Psoas muscle (tissue), 8 donors: ENCODE results near the gene GLRA2. TPM values are rescaled to one million over a fixed set of nuclear protein-coding genes. Genes with fewer than 3 reads are reported as not detected.

Source experiments
- ATAC-seq, 4 donors: fragments of 200-7000 bp; cut with Tn5 transposase; one replicate each; pipeline ENCODE4 v1.9.1; 2020; ENCODE audit warnings: moderate library complexity in 3 of 4, mild to moderate bottlenecking in 2 of 4
- DNase-seq, 2 donors: peaks; one replicate each; pipeline ENCODE4 v3.0.0-alpha.2; 2020
- H3K27ac ChIP-seq: fragments of 200-600 bp; one replicate; pipeline ENCODE4 v1.8.0; 2022
- H3K27me3 ChIP-seq, 3 donors: fragments of 200-600 bp in 1 of 3; one replicate each; pipeline versions ENCODE4 v1.6.1 to v1.8.0; 2013 to 2022; ENCODE audit warnings: low read length in 2 of 3, mild to moderate bottlenecking in 2 of 3, moderate library complexity in 1 of 3; ENCODE audit not compliant: insufficient read depth in 3 of 3
- H3K36me3 ChIP-seq, 2 donors: fragments of 200-600 bp in 1 of 2; one replicate each; pipeline versions ENCODE4 v1.6.1 to v1.8.0; 2013 to 2022; ENCODE audit warnings: low read depth in 1 of 2, mild to moderate bottlenecking in 1 of 2, moderate library complexity in 1 of 2; ENCODE audit not compliant: insufficient read depth in 1 of 2
- H3K4me1 ChIP-seq: fragments of 200-600 bp; one replicate; pipeline ENCODE4 v1.8.0; 2022
- H3K4me3 ChIP-seq: fragments of 200-600 bp; one replicate; pipeline ENCODE4 v1.8.0; 2022; ENCODE audit warnings: mild to moderate bottlenecking
- H3K9me3 ChIP-seq: fragments of 200-600 bp; one replicate; pipeline ENCODE4 v1.8.0; 2022
- WGBS, 3 donors: extraction: QIAGEN DNeasy Blood & Tissue Kit; methylation state at CpG; one replicate each; pipeline versions ENCODE4 v1.1.6 to v1.1.7; 2013; 5-methylcytosine and 5-hydroxymethylcytosine counted together
- intact Hi-C, 2 donors: fragments of 100-400 bp; cut with DNase I; formaldehyde crosslinking; loops; one replicate each; pipeline versions ENCODE4 v1.11.0 to v1.14.2; 2022
- polyA plus RNA-seq, 3 donors: library from polyadenylated mRNA; stranded (reverse); fragments of 200-250 nt; gene quantifications; one replicate each; pipeline ENCODE4 v1.2.3, GENCODE V29; 2013
- total RNA-seq, 4 donors: library from RNA; stranded (reverse); fragmentation: NEBNext Ultra II Directional in 2 of 4; extraction: Animal tissue kit (Norgen Biotek cat#: 25700) in 2 of 4; gene quantifications; one replicate each; pipeline versions ENCODE4 v1.2.1 to v1.2.4, GENCODE V29; 2021 to 2023
- TF ChIP-seq, protein P1 (sequence below): fragments of 200-600 bp; IDR thresholded peaks from one replicate; pipeline ENCODE4 v1.8.0; 2022; ENCODE audit warnings: antibody characterized with exemption
- donor health status: healthy with polysubstance abuse.
- donor health status: DM: no; HTN: no; CAD: no; lungs with moderate emphysema.
- donor health status: Bipolar disorder and iron deficiency.
- donor health status: healthy.
- donor health status: DM: yes; HTN: yes; CAD: no.
- donor health status: DM: no; HTN: no; CAD: no.
- donor health status: DM: no; HTN: no; CAD: no.
- donor health status: DM: yes; HTN: yes; CAD: no.

Gene GLRA2
- total and polyA plus RNA-seq, 7 donors = not detected

- Histone ChIP-seq H3K27me3 (peaks cover 0 to 2% (median 0%) of the 10 kb centered on the region in 3 donors), H3K9me3 (peaks cover 4% of the 10 kb centered on the region), H3K4me1 (no peaks in the 10 kb centered on the region), H3K27ac (no peak overlapping the region), H3K36me3 (no peaks in the 10 kb centered on the region), H3K4me3 (no peak overlapping the region)
- TF ChIP-seq, protein P1, sequence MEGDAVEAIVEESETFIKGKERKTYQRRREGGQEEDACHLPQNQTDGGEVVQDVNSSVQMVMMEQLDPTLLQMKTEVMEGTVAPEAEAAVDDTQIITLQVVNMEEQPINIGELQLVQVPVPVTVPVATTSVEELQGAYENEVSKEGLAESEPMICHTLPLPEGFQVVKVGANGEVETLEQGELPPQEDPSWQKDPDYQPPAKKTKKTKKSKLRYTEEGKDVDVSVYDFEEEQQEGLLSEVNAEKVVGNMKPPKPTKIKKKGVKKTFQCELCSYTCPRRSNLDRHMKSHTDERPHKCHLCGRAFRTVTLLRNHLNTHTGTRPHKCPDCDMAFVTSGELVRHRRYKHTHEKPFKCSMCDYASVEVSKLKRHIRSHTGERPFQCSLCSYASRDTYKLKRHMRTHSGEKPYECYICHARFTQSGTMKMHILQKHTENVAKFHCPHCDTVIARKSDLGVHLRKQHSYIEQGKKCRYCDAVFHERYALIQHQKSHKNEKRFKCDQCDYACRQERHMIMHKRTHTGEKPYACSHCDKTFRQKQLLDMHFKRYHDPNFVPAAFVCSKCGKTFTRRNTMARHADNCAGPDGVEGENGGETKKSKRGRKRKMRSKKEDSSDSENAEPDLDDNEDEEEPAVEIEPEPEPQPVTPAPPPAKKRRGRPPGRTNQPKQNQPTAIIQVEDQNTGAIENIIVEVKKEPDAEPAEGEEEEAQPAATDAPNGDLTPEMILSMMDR = no peak
- ATAC-seq (no peak), DNase-seq (no peak)
- 12 to 33% (median 25%) methylated on average over 3 of the region's 3 CpGs for WGBS, 3 donors
- intact Hi-C loops = no loop called here
These were observed 21.2 kb upstream of the GLRA2 start for GRCh38 chrX:14508025-14508690.

- intact Hi-C loops = no loop called here
- WGBS, 3 donors = 69 to 89% (median 80%) methylated on average over 4 of the region's 4 CpGs
These were observed 19.8 kb upstream of the GLRA2 start for GRCh38 chrX:14509325-14510057.

DNA sequence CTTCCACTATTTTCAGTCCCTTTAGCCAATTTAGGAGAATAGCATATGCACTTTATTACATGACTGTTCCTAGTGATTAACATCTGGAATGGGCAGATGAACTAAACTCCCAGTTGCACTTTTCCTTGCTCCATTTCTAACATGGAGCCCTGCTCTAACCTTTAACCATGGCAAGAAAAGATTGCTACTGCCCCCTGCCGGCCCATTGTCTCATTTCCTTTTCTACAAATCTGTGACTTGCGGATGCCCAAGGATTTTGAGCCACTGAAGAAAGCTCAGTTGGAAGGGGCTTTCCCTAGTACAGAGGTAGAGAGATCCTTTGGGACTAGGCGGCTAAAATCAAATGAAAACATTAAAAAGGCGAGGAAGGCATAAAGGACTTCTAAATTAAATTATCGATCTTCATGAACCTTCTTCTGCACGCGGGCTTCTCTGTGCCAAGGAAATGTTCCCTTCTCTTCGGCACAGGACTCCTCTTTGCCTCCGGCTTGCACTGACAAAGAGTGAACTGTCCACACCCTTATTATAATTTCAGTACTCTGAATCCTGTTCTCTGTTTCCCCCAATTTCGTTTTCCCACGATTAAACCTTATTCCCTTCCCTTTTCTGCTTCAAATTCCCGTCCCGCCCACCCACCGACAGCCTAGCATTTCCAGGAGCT lies 577 bp upstream of the GLRA2 start:
- 10 to 21% (median 20%) methylated on average over 12 to 14 of the region's 14 CpGs for WGBS, 3 donors
- no peaks in the 10 kb centered on the region for H3K36me3 ChIP-seq
- intact Hi-C loops = no loop called here
- TF ChIP-seq, protein P1 = peak; percentile 24
- peak; percentile 11 to 41 for DNase-seq
- no peak overlapping the region for H3K4me3 ChIP-seq
- no peak overlapping the region for H3K27ac ChIP-seq
- H3K9me3 ChIP-seq = no peaks in the 10 kb centered on the region
- H3K27me3 ChIP-seq = peaks cover 0 to 6% (median 0%) of the 10 kb centered on the region in 3 donors
- ATAC-seq = no peak
- H3K4me1 ChIP-seq = no peaks in the 10 kb centered on the region

More at GRCh38 chrX:14509325-14510057, 19.8 kb upstream of the GLRA2 start:
- TF ChIP-seq, protein P1 = no peak
- no peak for ATAC-seq
- no peak for DNase-seq
- H3K9me3 ChIP-seq = peaks cover 4% of the 10 kb centered on the region
- no peaks in the 10 kb centered on the region for H3K4me1 ChIP-seq
- no peak overlapping the region for H3K4me3 ChIP-seq
- H3K36me3 ChIP-seq = no peaks in the 10 kb centered on the region
- no peak overlapping the region for H3K27ac ChIP-seq
- peaks cover 0 to 2% (median 0%) of the 10 kb centered on the region in 3 donors for H3K27me3 ChIP-seq

GRCh38 chrX:14533867-14534266 lies 4.5 kb downstream of the GLRA2 start:
- Histone ChIP-seq H3K27me3 (no peaks in the 10 kb centered on the region), H3K27ac (no peak overlapping the region), H3K4me1 (no peaks in the 10 kb centered on the region), H3K9me3 (no peaks in the 10 kb centered on the region), H3K4me3 (no peak overlapping the region), H3K36me3 (no peaks in the 10 kb centered on the region)
- TF ChIP-seq, protein P1 = no peak
- no peak for DNase-seq
- intact Hi-C loops = loop anchor here in 1 of 2 donors (5.0 kb wide), 1 partner anchor 348 kb away; no protein-coding TSS in a partner anchor
- 72 to 90% (median 75%) methylated on average over 1 of the region's 1 CpG for WGBS, 3 donors
- no peak for ATAC-seq
